Memory B cell (primary cell): Measurements from ENCODE around the gene PCSK9.

Experiments
- ATAC-seq: fragments of 150-1000 bp; cut with Tn5 transposase; 2 replicates; pipeline ENCODE4 v1.10.0; 2021; ENCODE audit warnings: low read depth, mild to moderate bottlenecking, moderate library complexity
- DNase-seq, 2 donors: peaks; one replicate each; pipeline ENCODE4 v3.0.0; 2022; ENCODE audit warnings: low spot score in 2 of 2
- H3K27ac Mint-ChIP-seq: one replicate; pipeline ENCODE4 v1.8.0; 2022; ENCODE audit warnings: mild to moderate bottlenecking, moderate library complexity, mixed read lengths
- H3K27me3 Mint-ChIP-seq: one replicate; pipeline ENCODE4 v1.8.0; 2022; ENCODE audit warnings: mixed read lengths
- H3K36me3 Mint-ChIP-seq: one replicate; pipeline ENCODE4 v1.8.0; 2022; ENCODE audit warnings: mild to moderate bottlenecking, mixed read lengths
- H3K4me1 Mint-ChIP-seq: one replicate; pipeline ENCODE4 v1.8.0; 2022; ENCODE audit warnings: mixed read lengths
- H3K4me3 Mint-ChIP-seq: one replicate; pipeline ENCODE4 v1.8.0; 2022; ENCODE audit warnings: mild to moderate bottlenecking, moderate library complexity, mixed read lengths
- H3K9me3 Mint-ChIP-seq: one replicate; pipeline ENCODE4 v1.8.0; 2022; ENCODE audit warnings: mixed read lengths

Gene PCSK9

GRCh38 chr1:55039342-55040082 is at the start of gene PCSK9:
PCSK9 (plus strand) TSS chr1:55039548; CDS start chr1:55039838, 290 bp downstream.
- no peaks in the 10 kb centered on the region for H3K36me3 Mint-ChIP-seq
- no peak within 1 kb of the TSS for H3K4me3 Mint-ChIP-seq
- peaks cover 29% of the 10 kb centered on the region for H3K27me3 Mint-ChIP-seq

GRCh38 chr1:54989968-54990810 is 49.2 kb upstream of the PCSK9 start:
- H3K9me3 Mint-ChIP-seq: no peaks in the 10 kb centered on the region
- ATAC-seq: no peak
- H3K36me3 Mint-ChIP-seq: no peaks in the 10 kb centered on the region
- no peak overlapping the region for H3K4me3 Mint-ChIP-seq
- H3K4me1 Mint-ChIP-seq: no peaks in the 10 kb centered on the region
- peaks cover 7% of the 10 kb centered on the region for H3K27me3 Mint-ChIP-seq
- no peak overlapping the region for H3K27ac Mint-ChIP-seq
- DNase-seq: no peak

More at GRCh38 chr1:55039342-55040082, at the start of gene PCSK9:
- ATAC-seq (no peak), DNase-seq (no peak)
- no peak within 1 kb of the TSS for H3K27ac Mint-ChIP-seq
- no peaks in the 10 kb centered on the region for H3K9me3 Mint-ChIP-seq
- peaks cover 3% of the 10 kb centered on the region for H3K4me1 Mint-ChIP-seq

DNA sequence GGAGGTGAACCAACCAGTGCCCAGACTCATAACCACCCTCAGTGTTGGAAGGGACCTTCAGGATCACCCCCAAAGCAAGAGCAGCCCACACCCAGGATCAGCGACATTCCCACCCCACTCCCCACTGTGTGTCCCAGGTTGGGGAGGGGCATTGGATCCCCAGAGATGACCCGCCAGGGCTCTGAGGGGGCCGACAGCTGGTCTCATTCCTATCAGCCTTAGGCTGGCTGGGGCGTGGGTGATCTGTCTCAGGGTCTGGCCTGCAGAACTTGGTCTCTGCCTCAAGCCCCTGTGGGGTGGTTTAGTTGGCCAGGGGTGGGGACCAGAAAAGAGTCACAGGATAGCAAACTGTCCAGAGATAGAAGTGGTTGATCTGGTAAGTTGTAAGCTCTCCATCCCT is 48.4 kb upstream of the PCSK9 start:
- peaks cover 13% of the 10 kb centered on the region for H3K27me3 Mint-ChIP-seq
- DNase-seq: no peak

GRCh38 chr1:54991939-54992338 is 47.4 kb upstream of the PCSK9 start:
- ATAC-seq: no peak
- H3K4me3 Mint-ChIP-seq: no peak overlapping the region
- H3K36me3 Mint-ChIP-seq: no peaks in the 10 kb centered on the region
- H3K27me3 Mint-ChIP-seq: peaks cover 18% of the 10 kb centered on the region
- H3K9me3 Mint-ChIP-seq: no peaks in the 10 kb centered on the region
- no peak overlapping the region for H3K27ac Mint-ChIP-seq
- DNase-seq: no peak
- H3K4me1 Mint-ChIP-seq: peaks cover 7% of the 10 kb centered on the region

More for the DNA sequence above, 48.4 kb upstream of the PCSK9 start:
- Mint-ChIP-seq H3K9me3 (no peaks in the 10 kb centered on the region), H3K36me3 (no peaks in the 10 kb centered on the region), H3K27ac (no peak overlapping the region), H3K4me1 (peaks cover 2% of the 10 kb centered on the region), H3K4me3 (no peak overlapping the region)
- ATAC-seq: no peak

DNA sequence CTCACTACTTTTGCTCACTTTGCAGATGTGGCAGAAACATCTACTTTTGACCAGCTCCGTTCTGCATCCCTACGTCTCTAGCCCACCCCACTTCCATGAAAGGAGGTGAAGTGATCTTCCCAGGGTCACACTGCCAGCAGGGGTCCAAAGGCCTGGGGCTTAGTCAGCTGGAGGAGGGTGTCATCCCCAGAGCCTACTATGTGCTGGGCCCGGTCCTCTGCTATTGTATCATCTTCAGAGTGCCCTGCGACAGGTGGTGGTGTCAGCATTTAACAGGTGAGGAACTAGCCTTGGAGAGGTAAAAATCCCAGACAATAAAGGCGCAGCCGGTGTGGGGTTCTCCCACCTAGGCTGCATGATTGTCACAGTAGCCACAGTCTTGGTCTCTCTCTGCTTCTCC is 46.2 kb upstream of the PCSK9 start:
- H3K27me3 Mint-ChIP-seq: peaks cover 25% of the 10 kb centered on the region
- no peaks in the 10 kb centered on the region for H3K36me3 Mint-ChIP-seq
- no peak for DNase-seq
- H3K9me3 Mint-ChIP-seq: no peaks in the 10 kb centered on the region
- no peak for ATAC-seq
- no peak overlapping the region for H3K4me3 Mint-ChIP-seq
- peaks cover 7% of the 10 kb centered on the region for H3K4me1 Mint-ChIP-seq
- no peak overlapping the region for H3K27ac Mint-ChIP-seq

- no peak overlapping the region for H3K4me3 Mint-ChIP-seq
- no peak overlapping the region for H3K27ac Mint-ChIP-seq
- peaks cover 7% of the 10 kb centered on the region for H3K4me1 Mint-ChIP-seq
- no peaks in the 10 kb centered on the region for H3K9me3 Mint-ChIP-seq
- ATAC-seq (no peak), DNase-seq (no peak)
- H3K36me3 Mint-ChIP-seq: no peaks in the 10 kb centered on the region
- H3K27me3 Mint-ChIP-seq: peaks cover 27% of the 10 kb centered on the region
Measured at GRCh38 chr1:54994355-54994990, 44.9 kb upstream of the PCSK9 start.

GRCh38 chr1:54995013-54995760 is 44.2 kb upstream of the PCSK9 start:
- Mint-ChIP-seq H3K27ac (no peak overlapping the region), H3K27me3 (peaks cover 27% of the 10 kb centered on the region), H3K4me3 (no peak overlapping the region), H3K36me3 (no peaks in the 10 kb centered on the region), H3K9me3 (no peaks in the 10 kb centered on the region), H3K4me1 (peaks cover 7% of the 10 kb centered on the region)
- DNase-seq: no peak
- no peak for ATAC-seq

DNA sequence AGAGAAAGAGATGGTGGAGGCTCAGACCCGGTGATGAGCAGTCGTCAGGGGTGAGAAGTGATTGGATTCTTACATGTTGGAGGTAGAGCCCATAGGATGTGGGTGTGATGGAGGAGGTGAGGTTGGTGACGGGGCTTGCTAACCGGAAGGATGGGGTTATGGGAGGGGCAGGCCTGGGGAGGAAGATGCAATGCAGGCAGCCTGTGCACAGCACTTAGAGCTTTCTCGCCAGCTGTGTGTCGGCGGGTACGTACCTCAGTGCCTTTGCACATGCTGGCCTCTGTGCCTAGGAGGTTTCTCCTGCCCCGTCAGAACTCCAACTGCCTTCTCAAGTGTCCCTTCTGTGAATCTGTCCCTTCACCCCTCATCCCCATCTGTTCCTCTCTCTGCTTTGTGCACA is 43.5 kb upstream of the PCSK9 start:
- no peaks in the 10 kb centered on the region for H3K9me3 Mint-ChIP-seq
- no peak for ATAC-seq
- DNase-seq: no peak
- no peak overlapping the region for H3K4me3 Mint-ChIP-seq
- H3K4me1 Mint-ChIP-seq: peaks cover 7% of the 10 kb centered on the region
- H3K27ac Mint-ChIP-seq: no peak overlapping the region
- H3K27me3 Mint-ChIP-seq: peaks cover 29% of the 10 kb centered on the region
- no peaks in the 10 kb centered on the region for H3K36me3 Mint-ChIP-seq

GRCh38 chr1:54996359-54996868 is 42.9 kb upstream of the PCSK9 start:
- peaks cover 29% of the 10 kb centered on the region for H3K27me3 Mint-ChIP-seq
- DNase-seq: peak; percentile 59 to 68
- no peaks in the 10 kb centered on the region for H3K9me3 Mint-ChIP-seq
- H3K27ac Mint-ChIP-seq: no peak overlapping the region
- H3K36me3 Mint-ChIP-seq: no peaks in the 10 kb centered on the region
- peaks cover 7% of the 10 kb centered on the region for H3K4me1 Mint-ChIP-seq
- H3K4me3 Mint-ChIP-seq: peak overlapping the region; percentile 28
- peak; percentile 91 for ATAC-seq

DNA sequence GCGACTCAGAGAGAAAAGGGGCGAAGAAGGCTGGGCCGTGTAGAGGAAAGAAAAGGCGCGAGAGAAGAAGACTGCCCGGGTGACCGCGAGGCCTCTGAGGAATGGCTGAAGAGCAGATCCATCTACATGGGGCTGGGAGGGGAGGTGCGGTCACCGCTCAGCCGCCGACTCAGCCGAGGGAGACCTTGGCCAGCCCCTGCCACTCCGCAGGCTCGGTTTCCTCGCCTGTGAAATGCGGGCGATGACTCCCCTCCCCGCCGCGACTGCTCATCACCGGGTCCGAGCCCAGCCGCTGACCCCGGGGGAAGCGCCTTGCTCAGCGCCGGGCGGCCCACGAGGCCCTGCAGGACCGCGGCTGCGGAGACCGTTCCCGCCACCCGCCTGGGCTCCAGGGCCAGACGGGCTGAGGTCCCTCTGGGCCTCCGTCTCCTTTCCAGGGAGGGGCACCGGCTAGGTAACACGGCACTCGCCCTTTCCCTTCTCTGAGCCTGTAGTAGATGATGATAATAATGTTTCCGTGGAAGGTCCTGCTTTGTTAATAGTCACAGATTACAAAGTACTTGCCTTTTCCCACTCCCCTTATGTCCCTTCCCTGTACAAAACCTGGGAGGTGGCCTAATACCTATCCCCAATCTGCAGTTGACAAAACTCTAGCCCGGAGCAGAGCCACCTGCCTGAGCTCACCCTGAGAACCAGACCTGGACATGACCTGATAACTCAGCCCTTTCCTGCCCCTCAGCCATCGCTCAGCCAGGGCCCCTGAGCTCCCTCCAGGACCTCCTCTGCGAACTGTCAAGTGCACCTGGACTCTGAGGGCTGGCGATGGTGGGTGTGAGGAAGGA is 42.3 kb upstream of the PCSK9 start:
- no peak overlapping the region for H3K27ac Mint-ChIP-seq
- H3K27me3 Mint-ChIP-seq: peaks cover 29% of the 10 kb centered on the region
- no peak for DNase-seq
- H3K4me1 Mint-ChIP-seq: peaks cover 7% of the 10 kb centered on the region
- H3K4me3 Mint-ChIP-seq: no peak overlapping the region
- no peaks in the 10 kb centered on the region for H3K36me3 Mint-ChIP-seq
- ATAC-seq: peak; percentile 14
- no peaks in the 10 kb centered on the region for H3K9me3 Mint-ChIP-seq

GRCh38 chr1:54997711-54997986 is 41.7 kb upstream of the PCSK9 start:
- no peaks in the 10 kb centered on the region for H3K36me3 Mint-ChIP-seq
- H3K4me1 Mint-ChIP-seq: peaks cover 7% of the 10 kb centered on the region
- H3K27me3 Mint-ChIP-seq: peaks cover 29% of the 10 kb centered on the region
- H3K27ac Mint-ChIP-seq: no peak overlapping the region
- H3K9me3 Mint-ChIP-seq: no peaks in the 10 kb centered on the region
- ATAC-seq (no peak), DNase-seq (no peak)
- H3K4me3 Mint-ChIP-seq: no peak overlapping the region

GRCh38 chr1:54998100-54998499 is 41.2 kb upstream of the PCSK9 start:
- no peak for DNase-seq
- H3K36me3 Mint-ChIP-seq: no peaks in the 10 kb centered on the region
- H3K4me3 Mint-ChIP-seq: no peak overlapping the region
- ATAC-seq: no peak
- H3K9me3 Mint-ChIP-seq: no peaks in the 10 kb centered on the region
- H3K27me3 Mint-ChIP-seq: peaks cover 29% of the 10 kb centered on the region
- H3K27ac Mint-ChIP-seq: no peak overlapping the region
- H3K4me1 Mint-ChIP-seq: peaks cover 7% of the 10 kb centered on the region

- Mint-ChIP-seq H3K9me3 (no peaks in the 10 kb centered on the region), H3K4me1 (peaks cover 7% of the 10 kb centered on the region), H3K4me3 (no peak within 1 kb of the TSS), H3K27ac (no peak within 1 kb of the TSS), H3K36me3 (no peaks in the 10 kb centered on the region), H3K27me3 (peaks cover 29% of the 10 kb centered on the region)
- ATAC-seq (no peak), DNase-seq (no peak)
Measured at GRCh38 chr1:54998677-54999076, 40.7 kb upstream of the PCSK9 start, which contains the start of gene BSND. BSND (plus strand) TSS chr1:54998933; CDS start chr1:54999187, 254 bp downstream.
